ENCODE measurements around the gene PRMT2. TPM values are rescaled to one million over a fixed set of nuclear protein-coding genes. Genes with fewer than 3 reads are reported as not detected.

PRMT2 gene
- total RNA-seq, 2 donors from 2014 or later: 77.9 to 108 TPM

GRCh38 chr21:46646541-46647154, 11.2 kb downstream of the PRMT2 start:
- Histone ChIP-seq H3K9me3 (no peaks in the 10 kb centered on the region), H3K4me1 (replicated peaks) (no peaks in the 10 kb centered on the region), H3K36me3 (peaks cover 4 to 23% of the 10 kb centered on the region in 2 donors), H3K27ac (no peak overlapping the region), H3K4me3 (no peak overlapping the region), H3K27me3 (replicated peaks; ENCODE audit: insufficient read depth) (no peaks in the 10 kb centered on the region)
- WGBS: 74% methylated on average over 9 of the region's 9 CpGs
- intact Hi-C loops (cut with DNase I): no loop called here
- DNase-seq (ENCODE audit: low spot score): no peak
- TF ChIP-seq CTCF (IDR thresholded peaks at IDR 0.05) (no peak), POLR2AphosphoS5 (IDR thresholded peaks at IDR 0.05) (no peak), POLR2A (IDR thresholded peaks at IDR 0.05) (no peak)

GRCh38 chr21:46648539-46648938, 13.1 kb downstream of the PRMT2 start:
- Histone ChIP-seq H3K27me3 (replicated peaks; ENCODE audit: insufficient read depth) (no peaks in the 10 kb centered on the region), H3K27ac (no peak overlapping the region), H3K4me3 (no peak overlapping the region), H3K9me3 (no peaks in the 10 kb centered on the region), H3K36me3 (peaks cover 4 to 23% of the 10 kb centered on the region in 2 donors), H3K4me1 (replicated peaks) (no peaks in the 10 kb centered on the region)
- WGBS: 91% methylated on average over 27 of the region's 27 CpGs
- TF ChIP-seq CTCF (IDR thresholded peaks at IDR 0.05) (no peak), POLR2A (IDR thresholded peaks at IDR 0.05) (no peak), POLR2AphosphoS5 (IDR thresholded peaks at IDR 0.05) (no peak)
- intact Hi-C loops (cut with DNase I): no loop called here
- no peak for DNase-seq (ENCODE audit: low spot score)

GRCh38 chr21:46649356-46649755, 13.9 kb downstream of the PRMT2 start:
- intact Hi-C loops (cut with DNase I): no loop called here
- TF ChIP-seq CTCF (IDR thresholded peaks at IDR 0.05) (no peak), POLR2A (IDR thresholded peaks at IDR 0.05) (no peak), POLR2AphosphoS5 (IDR thresholded peaks at IDR 0.05) (no peak)
- WGBS: 88% methylated on average over 19 of the region's 19 CpGs
- Histone ChIP-seq H3K27ac (no peak overlapping the region), H3K27me3 (replicated peaks; ENCODE audit: insufficient read depth) (no peaks in the 10 kb centered on the region), H3K36me3 (peaks cover 4 to 23% of the 10 kb centered on the region in 2 donors), H3K4me3 (no peak overlapping the region), H3K4me1 (replicated peaks) (no peaks in the 10 kb centered on the region), H3K9me3 (no peaks in the 10 kb centered on the region)
- DNase-seq (ENCODE audit: low spot score): no peak

GRCh38 chr21:46650476-46651098, 15.1 kb downstream of the PRMT2 start:
- 89% methylated on average over 14 of the region's 14 CpGs for WGBS
- peaks cover 4 to 23% of the 10 kb centered on the region in 2 donors for H3K36me3 ChIP-seq
- intact Hi-C loops (cut with DNase I): no loop called here

More at GRCh38 chr21:46650476-46651098, 15.1 kb downstream of the PRMT2 start:
- H3K27ac ChIP-seq: no peak overlapping the region
- H3K9me3 ChIP-seq: no peaks in the 10 kb centered on the region
- TF ChIP-seq POLR2AphosphoS5 (IDR thresholded peaks at IDR 0.05): no peak
- no peak for TF ChIP-seq POLR2A (IDR thresholded peaks at IDR 0.05)
- TF ChIP-seq CTCF (IDR thresholded peaks at IDR 0.05): no peak
- DNase-seq (ENCODE audit: low spot score): no peak
- H3K4me3 ChIP-seq: no peak overlapping the region
- no peaks in the 10 kb centered on the region for H3K4me1 ChIP-seq (replicated peaks)
- no peaks in the 10 kb centered on the region for H3K27me3 ChIP-seq (replicated peaks; ENCODE audit: insufficient read depth)

All from prostate gland (tissue), 2 donors.